HG03135 (cell line): Measurements from ENCODE around the gene MALRD1.

Experiments
- ATAC-seq: cut with Tn5 transposase; IDR thresholded peaks from one replicate; pipeline ENCODE4 v1.9.1; 2021; ENCODE audit warnings: mild to moderate bottlenecking, moderate library complexity; ENCODE audit not compliant: unreplicated experiment

The MALRD1 gene

GRCh38 chr10:19212590-19212989 is 164.0 kb downstream of the MALRD1 start:
- no peak for ATAC-seq

GRCh38 chr10:19221216-19221615 is 172.6 kb downstream of the MALRD1 start:
- ATAC-seq: no peak

- no peak for ATAC-seq
Observed at GRCh38 chr10:19226025-19226424, 177.4 kb downstream of the MALRD1 start.

GRCh38 chr10:19231034-19231433 is 182.4 kb downstream of the MALRD1 start:
- ATAC-seq: no peak

- no peak for ATAC-seq
Observed at GRCh38 chr10:19245889-19246752, 197.5 kb downstream of the MALRD1 start.

- no peak for ATAC-seq
Observed at GRCh38 chr10:19247843-19248242, 199.2 kb downstream of the MALRD1 start.

- no peak for ATAC-seq
Observed at GRCh38 chr10:19250546-19250945, 201.9 kb downstream of the MALRD1 start.

GRCh38 chr10:19252531-19252930 is 203.9 kb downstream of the MALRD1 start:
- no peak for ATAC-seq

- ATAC-seq: no peak
Observed at GRCh38 chr10:19256331-19256730, 207.7 kb downstream of the MALRD1 start.

- ATAC-seq: no peak
Observed at GRCh38 chr10:19263262-19263661, 214.7 kb downstream of the MALRD1 start.

GRCh38 chr10:19283285-19283684 is 234.7 kb downstream of the MALRD1 start:
- no peak for ATAC-seq

- ATAC-seq: no peak
Observed at GRCh38 chr10:19283786-19284185, 235.2 kb downstream of the MALRD1 start.

GRCh38 chr10:19290770-19291169 is 242.2 kb downstream of the MALRD1 start:
- ATAC-seq: no peak

GRCh38 chr10:19294233-19294632 is 245.6 kb downstream of the MALRD1 start:
- ATAC-seq: no peak

- no peak for ATAC-seq
Observed at GRCh38 chr10:19299645-19300044, 251.0 kb downstream of the MALRD1 start.

GRCh38 chr10:19302117-19302516 is 253.5 kb downstream of the MALRD1 start:
- no peak for ATAC-seq

- no peak for ATAC-seq
Observed at GRCh38 chr10:19310066-19310465, 261.5 kb downstream of the MALRD1 start.

GRCh38 chr10:19316204-19316870 is 267.7 kb downstream of the MALRD1 start:
- no peak for ATAC-seq

GRCh38 chr10:19317952-19318351 is 269.4 kb downstream of the MALRD1 start:
- no peak for ATAC-seq

GRCh38 chr10:19325581-19325980 is 277.0 kb downstream of the MALRD1 start:
- no peak for ATAC-seq

- no peak for ATAC-seq
Observed at GRCh38 chr10:19328582-19328981, 280.0 kb downstream of the MALRD1 start.

- no peak for ATAC-seq
Observed at GRCh38 chr10:19329475-19329874, 280.9 kb downstream of the MALRD1 start.
